Breast epithelium (tissue), 3 donors: ENCODE measurements around the gene GLRX.

ENCODE experiments used
- POLR2A ChIP-seq: fragments of 450-650 bp; IDR thresholded peaks from one replicate; pipeline ENCODE4 v1.6.1; 2016; ENCODE audit warnings: antibody characterized with exemption, mild to moderate bottlenecking, moderate library complexity
- TF ChIP-seq, protein P1 (sequence below), 3 donors: fragments of 450-650 bp; IDR thresholded peaks; one replicate each; pipeline ENCODE4 v1.5.1; 2016 to 2017; ENCODE audit warnings: antibody characterized with exemption in 3 of 3, mild to moderate bottlenecking in 3 of 3, moderate library complexity in 3 of 3

DNA sequence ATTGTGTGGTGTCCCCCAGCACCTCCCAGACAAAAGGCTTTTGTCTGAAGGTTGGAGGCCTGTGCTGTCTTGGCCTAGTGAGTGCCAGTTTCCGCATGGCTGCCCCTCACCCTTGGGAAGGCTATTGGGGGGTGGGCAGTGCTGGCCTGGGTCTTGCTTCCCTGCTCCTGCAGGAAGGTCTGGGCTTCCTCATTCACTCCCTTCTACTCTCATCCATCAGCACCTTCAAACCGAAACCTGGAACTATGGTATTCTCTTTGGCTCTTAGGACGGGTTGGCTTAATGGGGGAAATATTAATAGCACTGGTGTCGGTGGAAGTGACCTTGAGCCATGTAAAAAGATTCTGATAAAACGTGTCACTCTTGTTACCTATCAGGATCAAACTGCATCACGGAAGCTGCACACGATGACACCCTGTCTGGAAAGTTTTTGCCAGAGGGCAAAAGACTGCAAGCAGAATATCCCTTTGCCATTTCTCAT lies 34.0 kb upstream of the GLRX start:
- TF ChIP-seq, protein P1, sequence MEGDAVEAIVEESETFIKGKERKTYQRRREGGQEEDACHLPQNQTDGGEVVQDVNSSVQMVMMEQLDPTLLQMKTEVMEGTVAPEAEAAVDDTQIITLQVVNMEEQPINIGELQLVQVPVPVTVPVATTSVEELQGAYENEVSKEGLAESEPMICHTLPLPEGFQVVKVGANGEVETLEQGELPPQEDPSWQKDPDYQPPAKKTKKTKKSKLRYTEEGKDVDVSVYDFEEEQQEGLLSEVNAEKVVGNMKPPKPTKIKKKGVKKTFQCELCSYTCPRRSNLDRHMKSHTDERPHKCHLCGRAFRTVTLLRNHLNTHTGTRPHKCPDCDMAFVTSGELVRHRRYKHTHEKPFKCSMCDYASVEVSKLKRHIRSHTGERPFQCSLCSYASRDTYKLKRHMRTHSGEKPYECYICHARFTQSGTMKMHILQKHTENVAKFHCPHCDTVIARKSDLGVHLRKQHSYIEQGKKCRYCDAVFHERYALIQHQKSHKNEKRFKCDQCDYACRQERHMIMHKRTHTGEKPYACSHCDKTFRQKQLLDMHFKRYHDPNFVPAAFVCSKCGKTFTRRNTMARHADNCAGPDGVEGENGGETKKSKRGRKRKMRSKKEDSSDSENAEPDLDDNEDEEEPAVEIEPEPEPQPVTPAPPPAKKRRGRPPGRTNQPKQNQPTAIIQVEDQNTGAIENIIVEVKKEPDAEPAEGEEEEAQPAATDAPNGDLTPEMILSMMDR (IDR thresholded peaks at IDR 0.05): no peak
- TF ChIP-seq POLR2A: no peak
